AG09319 (cell line): Measurements from ENCODE around the gene SPATA2.

Experiments
- DNase-seq: peaks from one replicate; pipeline ENCODE4 v3.0.0-alpha.2; 2010; ENCODE audit warnings: low read depth; ENCODE audit errors: extremely low read depth
- TF ChIP-seq, protein P1 (sequence below): IDR thresholded peaks from 2 replicates; pipeline ENCODE4 v1.5.1; 2011; ENCODE audit warnings: low read depth, mild to moderate bottlenecking, inconsistent platforms, low read length, moderate library complexity

The SPATA2 gene

DNA sequence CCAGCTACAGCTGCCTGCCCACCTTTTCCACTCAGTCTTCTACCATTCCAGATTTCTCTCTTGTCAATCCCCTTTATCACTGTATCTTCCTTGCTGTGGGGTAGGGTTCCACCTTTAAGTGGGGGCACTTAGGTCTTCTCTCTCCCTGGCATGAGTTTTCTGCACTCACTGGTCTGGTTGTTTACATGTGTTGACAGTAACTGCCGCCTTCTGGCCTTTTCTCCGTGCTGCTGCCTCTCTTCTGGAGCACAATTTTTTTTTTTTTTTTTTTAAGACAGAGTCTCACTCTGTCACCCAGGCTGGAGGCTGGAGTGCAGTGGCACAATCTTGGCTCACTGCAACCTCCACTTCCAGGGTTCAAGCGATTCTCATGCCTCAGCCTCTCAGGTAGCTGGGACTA lies 32.8 kb upstream of the SPATA2 start:
- TF ChIP-seq, protein P1, sequence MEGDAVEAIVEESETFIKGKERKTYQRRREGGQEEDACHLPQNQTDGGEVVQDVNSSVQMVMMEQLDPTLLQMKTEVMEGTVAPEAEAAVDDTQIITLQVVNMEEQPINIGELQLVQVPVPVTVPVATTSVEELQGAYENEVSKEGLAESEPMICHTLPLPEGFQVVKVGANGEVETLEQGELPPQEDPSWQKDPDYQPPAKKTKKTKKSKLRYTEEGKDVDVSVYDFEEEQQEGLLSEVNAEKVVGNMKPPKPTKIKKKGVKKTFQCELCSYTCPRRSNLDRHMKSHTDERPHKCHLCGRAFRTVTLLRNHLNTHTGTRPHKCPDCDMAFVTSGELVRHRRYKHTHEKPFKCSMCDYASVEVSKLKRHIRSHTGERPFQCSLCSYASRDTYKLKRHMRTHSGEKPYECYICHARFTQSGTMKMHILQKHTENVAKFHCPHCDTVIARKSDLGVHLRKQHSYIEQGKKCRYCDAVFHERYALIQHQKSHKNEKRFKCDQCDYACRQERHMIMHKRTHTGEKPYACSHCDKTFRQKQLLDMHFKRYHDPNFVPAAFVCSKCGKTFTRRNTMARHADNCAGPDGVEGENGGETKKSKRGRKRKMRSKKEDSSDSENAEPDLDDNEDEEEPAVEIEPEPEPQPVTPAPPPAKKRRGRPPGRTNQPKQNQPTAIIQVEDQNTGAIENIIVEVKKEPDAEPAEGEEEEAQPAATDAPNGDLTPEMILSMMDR: no peak
- DNase-seq: no peak

DNA sequence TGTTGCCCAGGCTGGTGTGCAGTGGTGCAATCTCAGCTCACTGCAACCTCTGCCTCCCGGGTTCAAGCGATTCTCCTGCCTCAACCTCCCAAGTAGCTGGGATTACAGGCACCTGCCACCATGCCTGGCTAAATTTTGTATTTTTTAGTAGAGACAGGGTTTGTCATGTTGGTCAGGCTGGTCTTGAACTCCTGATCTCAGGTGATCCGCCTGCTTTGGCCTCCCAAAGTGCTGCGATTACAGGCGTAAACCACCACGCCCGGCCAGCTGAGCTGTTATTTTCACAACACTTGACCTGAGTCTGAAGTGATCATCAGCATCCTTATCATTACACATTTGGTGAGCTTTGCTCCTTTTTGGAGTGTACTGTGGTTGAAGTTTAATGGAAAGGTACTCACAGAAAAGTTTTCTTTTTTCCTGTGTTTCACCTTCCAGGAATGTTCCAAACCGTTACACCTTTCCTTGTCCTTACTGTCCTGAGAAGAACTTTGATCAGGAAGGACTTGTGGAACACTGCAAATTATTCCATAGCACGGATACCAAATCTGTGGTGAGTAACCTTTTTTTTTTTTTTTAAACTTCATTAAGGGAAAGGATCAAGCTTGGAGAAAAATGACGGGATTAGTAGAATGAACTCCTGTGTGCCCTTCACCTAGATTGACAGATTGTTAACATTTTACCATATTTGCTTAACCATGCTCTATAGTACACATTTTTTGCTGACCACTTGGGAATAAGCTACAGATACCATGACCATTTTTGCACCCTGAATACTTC lies 30.6 kb upstream of the SPATA2 start:
- TF ChIP-seq, protein P1: no peak
- no peak for DNase-seq

DNA sequence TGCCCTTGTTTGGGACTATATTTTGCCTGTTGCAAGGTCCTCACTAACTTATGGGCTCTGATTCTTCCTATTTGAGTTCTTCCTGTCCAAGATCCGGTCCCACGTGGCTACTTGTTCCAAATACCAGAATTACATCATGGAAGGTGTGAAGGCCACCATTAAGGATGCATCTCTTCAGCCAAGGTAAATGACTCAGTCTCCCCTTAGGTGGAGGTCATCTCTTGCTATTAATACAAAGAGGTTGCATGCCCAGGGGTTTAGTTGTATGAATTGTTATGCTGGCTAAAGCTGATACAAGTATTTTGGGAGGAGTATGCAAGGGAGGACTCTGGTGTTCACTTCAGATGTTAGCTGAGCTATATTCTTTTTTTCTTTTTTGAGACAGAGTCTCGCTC lies 30.0 kb upstream of the SPATA2 start:
- TF ChIP-seq, protein P1: no peak
- DNase-seq: no peak

DNA sequence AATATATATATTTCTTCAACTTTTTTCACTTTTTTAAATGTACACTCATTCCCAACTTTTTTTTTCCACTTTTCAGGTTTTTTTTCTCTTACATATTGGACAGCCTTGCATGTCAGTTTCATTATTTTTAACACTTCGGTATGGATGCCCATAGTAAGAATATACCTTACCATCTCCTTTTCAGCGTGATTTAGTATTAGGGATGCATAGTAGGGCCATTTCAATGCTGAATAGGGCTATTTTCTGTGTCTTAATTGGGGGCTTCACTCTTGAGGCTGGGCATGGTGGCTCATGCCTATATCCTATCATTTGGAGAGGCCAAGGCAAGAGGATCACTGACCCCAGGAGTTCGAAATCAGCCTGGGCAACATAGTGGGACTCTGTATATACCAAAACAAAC lies 27.6 kb upstream of the SPATA2 start:
- TF ChIP-seq, protein P1: no peak
- DNase-seq: no peak

DNA sequence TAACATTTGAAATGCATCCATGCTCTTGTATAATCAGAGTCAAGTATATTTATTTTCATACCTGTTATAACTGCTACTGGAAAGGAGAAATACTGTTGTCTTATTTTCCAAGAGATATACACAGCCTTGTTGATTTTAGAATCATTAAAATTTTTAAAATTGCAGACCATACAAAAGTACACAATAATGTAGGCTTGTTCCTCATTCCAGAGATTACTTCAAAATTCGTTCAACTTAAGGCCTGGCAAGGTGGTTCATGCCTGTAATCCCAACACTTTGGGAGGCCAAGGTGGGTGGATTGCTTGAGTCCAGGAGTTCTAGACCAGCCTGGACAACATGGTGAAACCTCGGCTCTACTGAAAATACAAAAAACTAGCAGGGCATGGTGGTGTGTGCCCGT lies 27.0 kb upstream of the SPATA2 start:
- TF ChIP-seq, protein P1: no peak
- no peak for DNase-seq

DNA sequence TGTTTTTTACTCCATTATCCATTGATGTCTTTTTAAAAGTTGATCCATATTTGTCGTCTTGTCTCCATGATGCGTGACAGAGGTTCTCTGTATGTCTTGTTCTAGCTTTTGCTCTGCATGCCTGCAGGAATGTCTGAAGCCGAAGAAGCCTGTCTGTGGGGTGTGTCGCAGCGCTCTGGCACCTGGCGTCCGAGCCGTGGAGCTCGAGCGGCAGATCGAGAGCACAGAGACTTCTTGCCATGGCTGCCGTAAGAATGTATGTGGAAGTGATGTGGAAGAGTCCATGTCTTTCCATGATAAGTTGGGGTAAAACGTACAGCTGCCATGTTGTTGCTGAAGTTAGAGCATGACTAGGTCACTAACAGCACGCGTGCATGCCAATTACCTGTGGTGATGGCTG lies 26.1 kb upstream of the SPATA2 start:
- TF ChIP-seq, protein P1: no peak
- DNase-seq: no peak

DNA sequence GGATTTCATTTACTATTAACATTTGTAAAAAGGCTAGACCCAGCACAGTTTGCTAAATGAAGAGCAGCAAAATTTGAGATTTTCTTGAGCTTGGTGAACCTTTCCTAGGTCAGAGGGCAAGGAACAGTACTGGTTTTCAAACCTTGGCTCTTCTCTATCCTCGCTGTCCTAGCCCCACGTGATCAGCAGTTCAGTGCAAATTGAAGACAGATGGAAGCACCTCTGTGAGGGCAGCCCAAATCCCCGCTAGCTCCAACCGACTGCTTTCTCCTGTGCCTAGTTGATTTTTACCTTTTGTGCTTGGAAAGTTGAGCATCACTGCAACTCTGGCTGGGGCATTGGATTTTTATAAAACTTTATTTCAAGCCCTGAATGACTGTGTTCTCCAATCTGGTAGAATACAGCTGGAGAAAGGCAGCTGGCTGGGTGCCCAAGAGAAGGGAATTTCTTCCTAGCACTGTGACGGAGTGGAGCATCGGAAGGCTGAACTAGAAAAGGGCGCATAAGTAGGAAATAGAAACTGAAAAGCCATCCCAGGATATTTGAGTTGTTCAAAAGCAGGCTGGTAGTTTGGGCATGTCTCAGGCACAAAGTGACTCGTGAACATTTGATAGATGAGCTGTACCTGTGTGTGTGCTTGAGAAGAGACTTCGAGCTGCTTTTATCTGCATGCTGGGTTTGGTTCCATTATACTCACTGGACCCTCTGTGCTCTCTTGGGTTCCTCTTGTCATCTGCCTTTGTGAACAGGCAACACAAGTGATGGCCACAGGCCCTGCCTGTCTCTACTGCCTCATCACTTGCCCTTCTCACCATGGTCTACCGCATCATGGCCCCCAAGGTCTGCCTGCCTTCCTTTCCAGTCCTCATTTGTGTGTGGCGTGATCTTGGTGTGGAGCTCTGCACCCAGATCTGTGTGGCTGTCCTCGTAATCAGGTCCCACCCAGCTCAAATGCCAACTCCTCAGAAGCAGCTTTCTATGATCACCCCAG lies 23.1 kb upstream of the SPATA2 start:
- TF ChIP-seq, protein P1: no peak
- DNase-seq: no peak
